IMR-90 (cell line): Measurements from ENCODE around the gene BCAR1. TPM values are rescaled to one million over a fixed set of nuclear protein-coding genes. Genes with fewer than 3 reads are reported as not detected.

Experiments used
- ATAC-seq: fragments of 200-7000 bp; cut with Tn5 transposase; 2 replicates; pipeline ENCODE4 v1.9.1; 2020; ENCODE audit warnings: low read depth, mild to moderate bottlenecking, moderate library complexity
- BruUV-seq: library from RNA; stranded (reverse); fragments of 400-500 nt; replicated peaks from 2 replicates; lab custom pipeline; 2021; lab: Mats Ljungman, UMichigan
- CTCF ChIA-PET: fragments of 300-600 bp; formaldehyde crosslinking; extraction: SDS; loops from one replicate; lab custom pipeline; 2021; ENCODE audit warnings: antibody characterized with exemption; lab: Yijun Ruan, JAX
- POLR2A ChIA-PET: fragments of 300-600 bp; sonication (Branson Sonifier 250); formaldehyde crosslinking; loops from one replicate; lab custom pipeline; 2022; ENCODE audit warnings: antibody characterized with exemption; ENCODE audit not compliant: unreplicated experiment; lab: Charles Lee
- DNase-seq: peaks from one replicate; pipeline ENCODE4 v3.0.0; 2013
- H2AFZ ChIP-seq: replicated peaks from 2 replicates; pipeline ENCODE3; 2013; ENCODE audit warnings: low read length, mild to moderate bottlenecking; ENCODE audit not compliant: poor library complexity
- H2AK5ac ChIP-seq: 2 replicates; pipeline ENCODE4 v1.6.1; 2013; ENCODE audit warnings: low read depth, low read length, inconsistent platforms
- H2AK9ac ChIP-seq: replicated peaks from 2 replicates; pipeline ENCODE3; 2013; ENCODE audit warnings: mild to moderate bottlenecking, low read depth, low read length, moderate library complexity; ENCODE audit not compliant: poor library complexity
- H2BK120ac ChIP-seq: 2 replicates; pipeline ENCODE4 v1.6.1; 2013; ENCODE audit warnings: low read depth, low read length, inconsistent platforms
- H2BK15ac ChIP-seq: 3 replicates; pipeline ENCODE4 v1.6.1; 2013; ENCODE audit warnings: low read depth, low read length, inconsistent platforms
- H2BK20ac ChIP-seq: 2 replicates; pipeline ENCODE4 v1.6.1; 2013; ENCODE audit warnings: low read depth, mild to moderate bottlenecking, inconsistent platforms, low read length, moderate library complexity
- H2BK5ac ChIP-seq: 2 replicates; pipeline ENCODE4 v1.6.1; 2013; ENCODE audit warnings: mild to moderate bottlenecking, low read depth, low read length, inconsistent platforms; ENCODE audit not compliant: poor library complexity, severe bottlenecking
- H3K14ac ChIP-seq: replicated peaks from 2 replicates; pipeline ENCODE4 v1.6.1; 2013; ENCODE audit warnings: low read depth, low read length, inconsistent platforms
- H3K18ac ChIP-seq: 2 replicates; pipeline ENCODE4 v1.6.1; 2013; ENCODE audit warnings: low read depth, low read length, control low read depth
- H3K23ac ChIP-seq: 2 replicates; pipeline ENCODE4 v1.6.1; 2013; ENCODE audit warnings: low read depth, low read length, inconsistent platforms
- H3K27ac ChIP-seq: 2 replicates; pipeline ENCODE4 v1.5.1; 2013; ENCODE audit warnings: mild to moderate bottlenecking, control low read depth, low read length; ENCODE audit not compliant: insufficient read depth
- H3K27me3 ChIP-seq: 2 replicates; pipeline ENCODE4 v1.6.1; 2013; ENCODE audit warnings: low read length; ENCODE audit not compliant: control insufficient read depth, insufficient read depth
- H3K36me3 ChIP-seq: 2 replicates; pipeline ENCODE4 v1.6.1; 2013; ENCODE audit warnings: low read length, mixed read lengths; ENCODE audit not compliant: control insufficient read depth, insufficient read depth
- H3K4ac ChIP-seq: 2 replicates; pipeline ENCODE4 v1.6.1; 2013; ENCODE audit warnings: low read depth, low read length, inconsistent platforms
- H3K4me1 ChIP-seq: 2 replicates; pipeline ENCODE4 v1.6.1; 2013; ENCODE audit warnings: low read length, mixed read lengths; ENCODE audit not compliant: control insufficient read depth, insufficient read depth
- H3K4me2 ChIP-seq: 2 replicates; pipeline ENCODE4 v1.6.1; 2013; ENCODE audit warnings: low read depth, mild to moderate bottlenecking, control low read depth, low read length, moderate library complexity
- H3K4me3 ChIP-seq: 2 replicates; pipeline ENCODE4 v1.5.1; 2013; ENCODE audit warnings: low read depth, mild to moderate bottlenecking, control low read depth, low read length, moderate library complexity; ENCODE audit not compliant: insufficient read depth
- H3K56ac ChIP-seq: 2 replicates; pipeline ENCODE4 v1.6.1; 2013; ENCODE audit warnings: low read length, inconsistent platforms; ENCODE audit not compliant: insufficient read depth; ENCODE audit errors: extremely low read depth
- H3K79me1 ChIP-seq, 2 experiments: 2 replicates each; pipeline ENCODE4 v1.6.1; 2013; ENCODE audit warnings: low read length in 2 of 2, inconsistent platforms in 1 of 2, low read depth in 1 of 2
- H3K9ac ChIP-seq: 2 replicates; pipeline ENCODE4 v1.6.1; 2013; ENCODE audit warnings: low read depth, low read length, control low read depth
- H3K9me1 ChIP-seq: 2 replicates; pipeline ENCODE4 v1.6.1; 2013; ENCODE audit warnings: low read length, inconsistent platforms; ENCODE audit not compliant: insufficient read depth
- H3K9me3 ChIP-seq: 2 replicates; pipeline ENCODE4 v1.6.1; 2013; ENCODE audit warnings: low read length; ENCODE audit not compliant: control insufficient read depth, insufficient read depth
- H4K20me1 ChIP-seq: 2 replicates; pipeline ENCODE4 v1.6.1; 2013; ENCODE audit warnings: low read length, inconsistent platforms; ENCODE audit not compliant: insufficient read depth
- H4K5ac ChIP-seq: 2 replicates; pipeline ENCODE4 v1.6.1; 2013; ENCODE audit warnings: mild to moderate bottlenecking, low read depth, low read length, control low read depth
- H4K8ac ChIP-seq, 2 experiments: 2 replicates each; pipeline ENCODE4 v1.6.1; 2013; ENCODE audit warnings: low read depth in 2 of 2, low read length in 2 of 2, control low read depth in 1 of 2, inconsistent platforms in 1 of 2
- H4K91ac ChIP-seq: 2 replicates; pipeline ENCODE4 v1.6.1; 2013; ENCODE audit warnings: low read depth, low read length, inconsistent platforms; ENCODE audit not compliant: insufficient read depth
- BHLHE40 ChIP-seq: fragments of 150-350 bp; IDR thresholded peaks from 2 replicates; pipeline ENCODE4 v1.6.1; 2016; ENCODE audit warnings: mild to moderate bottlenecking, low read depth, low read length
- MAFK ChIP-seq: IDR thresholded peaks from 2 replicates; pipeline ENCODE4 v1.6.1; 2012; ENCODE audit warnings: low read depth, low read length, improper control_type of control experiment
- MXI1 ChIP-seq: IDR thresholded peaks from 2 replicates; pipeline ENCODE4 v1.6.1; 2012; ENCODE audit warnings: low read depth, mild to moderate bottlenecking, low read length, moderate library complexity, borderline replicate concordance
- POLR2A ChIP-seq: IDR thresholded peaks from 2 replicates; pipeline ENCODE4 v1.6.1; 2012; ENCODE audit warnings: mild to moderate bottlenecking, low read depth, low read length
- RAD21 ChIP-seq: IDR thresholded peaks from 2 replicates; pipeline ENCODE4 v1.6.1; 2012; ENCODE audit warnings: low read length, improper control_type of control experiment
- RCOR1 ChIP-seq: IDR thresholded peaks from 2 replicates; pipeline ENCODE4 v1.6.1; 2012; ENCODE audit warnings: mild to moderate bottlenecking, low read length, improper control_type of control experiment; ENCODE audit not compliant: insufficient replicate concordance
- RFX5 ChIP-seq: IDR thresholded peaks from 2 replicates; pipeline ENCODE4 v1.8.0; 2012; ENCODE audit warnings: low read depth, mild to moderate bottlenecking, low read length, moderate library complexity
- SMC3 ChIP-seq: fragments of 150-350 bp; IDR thresholded peaks from 2 replicates; pipeline ENCODE4 v1.6.1; 2016; ENCODE audit warnings: low read depth, mild to moderate bottlenecking, antibody characterized with exemption, low read length, moderate library complexity
- WGBS, 2 experiments: methylation state at CpG; one replicate each; pipeline versions ENCODE4 v1.1.5 to v1.1.7; 2013; ENCODE audit warnings: missing lambda C conversion rate in 2 of 2; ENCODE audit not compliant: insufficient read length in 1 of 2; ENCODE audit errors: extremely low coverage in 2 of 2; 5-methylcytosine and 5-hydroxymethylcytosine counted together
- dilution Hi-C: fragments of 300-500 bp; cut with HindIII; formaldehyde crosslinking; loops from one replicate; pipeline ENCODE4 v1.14.3; 2018; ENCODE audit warnings: low sequenced_read_pairs; ENCODE audit not compliant: unreplicated experiment
- in situ Hi-C: fragments of 300-500 bp; cut with MboI; formaldehyde crosslinking; loops from 3 replicates; pipeline ENCODE4 v1.14.3; 2019; ENCODE audit warnings: low sequenced_read_pairs, inconsistent platforms, mixed read lengths
- intact Hi-C: fragments of 100-400 bp; cut with micrococcal nuclease; formaldehyde crosslinking; loops from 2 replicates; pipeline ENCODE4 v1.10.0; 2022
- polyA plus RNA-seq, 3 experiments: library from polyadenylated mRNA; depleted of rRNA; stranded (reverse); fragments of >200 nt; gene quantifications; 2 replicates each; pipeline ENCODE4 v1.2.3, GENCODE V29; 2012; ENCODE audit warnings: low replicate concordance in 1 of 3
- total RNA-seq: library from RNA; depleted of rRNA; stranded (reverse); fragments of >200 nt; gene quantifications from 2 replicates; pipeline ENCODE4 v1.2.3, GENCODE V29; 2012
- TF ChIP-seq, protein P1 (sequence below): fragments of 150-350 bp; IDR thresholded peaks from 2 replicates; pipeline ENCODE4 v1.6.1; 2016; ENCODE audit warnings: low read depth, mild to moderate bottlenecking, low read length, moderate library complexity, borderline replicate concordance

The BCAR1 gene
- total and polyA plus RNA-seq, 2 of the 4 experiments (the other 2 are of a cell fraction): 18.1 to 99.4 TPM

DNA sequence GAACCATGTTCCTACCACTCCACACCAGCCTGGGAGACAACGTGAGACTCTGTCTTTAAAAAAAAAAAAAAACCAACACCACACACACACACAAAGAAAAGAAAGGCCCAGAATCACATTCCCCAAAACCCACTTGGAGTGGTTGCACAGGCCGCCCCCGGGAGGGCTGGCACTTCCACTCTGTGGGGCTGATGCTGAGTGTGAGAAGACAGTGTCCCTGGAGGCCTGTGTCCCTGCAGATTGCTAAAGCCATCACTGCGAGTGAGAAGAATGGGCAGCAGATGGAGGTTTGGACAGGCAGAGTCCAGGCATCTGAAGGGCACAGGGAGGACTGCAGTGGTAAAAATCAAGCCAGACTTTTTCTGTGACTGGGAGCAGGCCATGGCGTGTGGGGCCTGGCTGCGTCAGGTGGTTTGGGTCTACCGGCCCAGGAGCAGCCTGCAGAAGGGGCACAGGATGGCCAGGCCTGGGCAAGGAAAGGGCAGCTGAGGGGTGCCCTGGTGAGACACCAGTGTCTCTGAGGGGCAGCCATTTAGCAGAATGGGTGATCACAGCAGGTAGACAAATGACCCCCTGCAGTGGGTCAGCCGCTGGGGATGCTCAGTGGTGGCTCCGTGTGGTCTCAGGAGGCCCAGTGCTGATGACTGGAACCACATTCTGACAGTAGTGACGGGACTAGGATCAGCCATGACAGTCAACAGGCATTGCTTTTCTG, 57.5 kb downstream of the BCAR1 start:
- intact Hi-C loops (loop anchor here (10.0 kb wide), 1 partner anchor 431 kb away; the partner anchor contains the start of gene ADAT1), in situ Hi-C loops (no loop called here)
- no peak overlapping the region for H3K9ac ChIP-seq

More for the DNA sequence above, 57.5 kb downstream of the BCAR1 start:
- no peak overlapping the region for H4K5ac ChIP-seq
- H3K27me3 ChIP-seq: peaks cover 15% of the 10 kb centered on the region; the same call in 1 of the 2 replicates
- no peak for TF ChIP-seq RCOR1
- TF ChIP-seq, protein P1, sequence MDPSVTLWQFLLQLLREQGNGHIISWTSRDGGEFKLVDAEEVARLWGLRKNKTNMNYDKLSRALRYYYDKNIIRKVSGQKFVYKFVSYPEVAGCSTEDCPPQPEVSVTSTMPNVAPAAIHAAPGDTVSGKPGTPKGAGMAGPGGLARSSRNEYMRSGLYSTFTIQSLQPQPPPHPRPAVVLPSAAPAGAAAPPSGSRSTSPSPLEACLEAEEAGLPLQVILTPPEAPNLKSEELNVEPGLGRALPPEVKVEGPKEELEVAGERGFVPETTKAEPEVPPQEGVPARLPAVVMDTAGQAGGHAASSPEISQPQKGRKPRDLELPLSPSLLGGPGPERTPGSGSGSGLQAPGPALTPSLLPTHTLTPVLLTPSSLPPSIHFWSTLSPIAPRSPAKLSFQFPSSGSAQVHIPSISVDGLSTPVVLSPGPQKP: no peak
- TF ChIP-seq POLR2A: no peak
- no peak for TF ChIP-seq RFX5
- no peak for TF ChIP-seq BHLHE40
- TF ChIP-seq SMC3: no peak
- no peak for TF ChIP-seq MAFK
- TF ChIP-seq MXI1: no peak
- TF ChIP-seq RAD21: no peak
- no peak overlapping the region for H3K18ac ChIP-seq
- 40% methylated on average over 1 of the region's 10 CpGs; no CpG with 5 or more reads in 1 of the 2 experiments for WGBS, 2 experiments
- H2BK20ac ChIP-seq: no peak overlapping the region
- no peaks in the 10 kb centered on the region for H4K20me1 ChIP-seq
- H2AK5ac ChIP-seq: no peak overlapping the region
- no TSS peak for BruUV-seq
- no peak overlapping the region for H3K14ac ChIP-seq
- H3K4me3 ChIP-seq: no peak overlapping the region
- H2BK15ac ChIP-seq: no peak overlapping the region
- DNase-seq (no peak), ATAC-seq (no peak)
- dilution Hi-C loops: no loop called here
- H3K4me1 ChIP-seq: peaks cover 5% of the 10 kb centered on the region; the same call in 1 of the 2 replicates
- H3K36me3 ChIP-seq: no peaks in the 10 kb centered on the region
- no peak overlapping the region for H3K56ac ChIP-seq
- no peak overlapping the region for H2BK5ac ChIP-seq
- CTCF ChIA-PET: no interaction called here
- H4K91ac ChIP-seq: no peak overlapping the region
- no peaks in the 10 kb centered on the region for H3K79me1 ChIP-seq
- H3K4me2 ChIP-seq: no peak overlapping the region
- H3K4ac ChIP-seq: no peak overlapping the region
- H3K9me1 ChIP-seq: no peaks in the 10 kb centered on the region
- H2AK9ac ChIP-seq: no peak overlapping the region
- H3K9me3 ChIP-seq: no peaks in the 10 kb centered on the region
- no peak overlapping the region for H4K8ac ChIP-seq
- H3K23ac ChIP-seq: no peak overlapping the region
- no peak overlapping the region for H3K27ac ChIP-seq
- H2AFZ ChIP-seq: no peak overlapping the region
- no peak overlapping the region for H2BK120ac ChIP-seq
- POLR2A ChIA-PET: no interaction called here
